ENCODE measurements around the gene BRINP2. TPM values are rescaled to one million over a fixed set of nuclear protein-coding genes. Genes with fewer than 3 reads are reported as not detected.

The BRINP2 gene
- total and polyA plus RNA-seq, 2 of the 8 experiments (the other 6 are each of a cell fraction or from before 2014, with no cell fraction given), result 0.39 to 0.42 TPM

- TF ChIP-seq CHD7 (IDR thresholded peaks at IDR 0.05; ENCODE audit: insufficient replicate concordance, low read length) (no peak), RXRA (IDR thresholded peaks at IDR 0.05; ENCODE audit: insufficient read depth, low read depth, low read length) (no peak), RFX5 (IDR thresholded peaks at IDR 0.05; ENCODE audit: borderline replicate concordance, low read depth, low read length) (no peak), HDAC2 (IDR thresholded peaks at IDR 0.05; ENCODE audit: borderline replicate concordance in 1 of 2, low read depth in 2 of 2, low read length in 2 of 2) (no peak)
Observed at GRCh38 chr1:177173976-177174375, 3.2 kb downstream of the BRINP2 start (continued).

Data from H1 (cell line).